Ureter (tissue), 1 donor: ENCODE data around the gene TMEM242. TPM values are rescaled to one million over a fixed set of nuclear protein-coding genes. Genes with fewer than 3 reads are reported as not detected.
"Not testable (repeated sequence)": the region's sequence is repeated elsewhere in the genome, so short reads cannot be mapped to it uniquely, and the experiment has no call there.

Experiments
- DNase-seq: peaks from one replicate; pipeline ENCODE4 v3.0.0-alpha.2; 2020; ENCODE audit warnings: low spot score
- total RNA-seq: library from RNA; stranded (reverse); gene quantifications from one replicate; pipeline ENCODE4 v1.2.4, GENCODE V29; 2023
- donor health status: DM: yes; HTN: yes; CAD: no.

Gene TMEM242
- total RNA-seq, 1 donor from 2014 or later = 12.9 TPM

DNA sequence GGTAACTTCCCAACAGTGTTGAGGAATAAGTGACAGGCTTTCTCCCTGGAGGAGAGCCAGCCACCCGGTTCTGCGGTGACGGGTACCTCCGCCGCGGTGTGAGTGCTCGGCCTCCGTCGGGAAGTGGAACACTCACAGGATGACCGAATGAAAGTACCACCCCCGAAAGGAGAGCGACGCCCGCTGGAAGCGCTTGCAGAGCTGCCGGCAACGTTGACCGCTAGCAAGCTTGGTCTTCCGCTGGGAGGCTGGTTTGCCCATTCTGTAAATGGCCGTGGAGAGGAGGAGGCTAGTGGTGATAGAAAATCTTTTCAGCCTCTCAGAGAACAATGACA is 614 bp upstream of the TMEM242 start:
- peak; percentile 85 for DNase-seq

GRCh38 chr6:157322792-157323254 is 496 bp downstream of the TMEM242 start:
- no peak for DNase-seq

DNA sequence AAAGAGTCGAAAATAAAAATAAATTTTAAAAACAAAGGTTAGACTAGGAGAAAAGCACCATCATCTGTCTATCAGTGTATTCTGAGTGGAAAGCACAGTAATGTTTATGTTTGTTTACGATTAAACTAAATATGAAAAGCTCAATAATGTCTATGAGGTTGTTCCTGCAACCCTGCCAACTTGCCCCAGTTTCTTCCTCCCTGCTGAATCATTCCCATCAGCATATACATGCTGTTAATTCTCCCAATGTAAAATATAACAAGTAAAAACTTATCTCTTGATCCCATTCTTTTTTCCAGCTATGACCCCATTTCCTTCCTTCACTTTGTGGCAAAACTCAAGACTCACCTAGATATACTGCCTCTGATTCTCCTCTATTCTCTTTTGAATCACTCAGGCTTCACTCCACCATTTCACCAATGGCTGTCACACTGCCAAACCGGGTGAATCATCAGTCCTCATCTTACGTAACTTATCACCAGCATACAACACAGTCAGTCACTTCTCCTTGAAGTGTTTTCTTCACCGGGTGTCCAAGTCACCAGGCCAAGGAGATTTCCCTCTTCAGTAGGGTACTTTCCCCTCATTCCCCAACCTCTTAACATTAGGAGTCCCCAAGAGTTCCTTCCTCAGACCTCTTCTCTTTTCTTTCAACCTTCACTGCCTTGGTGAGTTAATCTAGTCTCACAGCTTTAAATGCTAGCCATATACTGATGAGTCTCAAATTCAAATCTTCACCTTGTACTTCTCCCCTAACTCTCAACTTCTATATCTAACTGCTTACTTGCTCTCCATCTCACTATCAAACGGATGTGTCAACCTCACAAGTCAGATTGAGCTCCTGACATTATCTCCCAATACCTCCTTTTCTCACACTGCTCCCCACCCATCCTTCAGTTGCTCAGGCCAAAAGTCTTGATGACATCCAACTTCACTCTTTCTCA is 6.2 kb downstream of the TMEM242 start:
- peak; percentile 83 for DNase-seq

- no peak for DNase-seq
Measured at GRCh38 chr6:157314705-157315321, 8.5 kb downstream of the TMEM242 start.

DNA sequence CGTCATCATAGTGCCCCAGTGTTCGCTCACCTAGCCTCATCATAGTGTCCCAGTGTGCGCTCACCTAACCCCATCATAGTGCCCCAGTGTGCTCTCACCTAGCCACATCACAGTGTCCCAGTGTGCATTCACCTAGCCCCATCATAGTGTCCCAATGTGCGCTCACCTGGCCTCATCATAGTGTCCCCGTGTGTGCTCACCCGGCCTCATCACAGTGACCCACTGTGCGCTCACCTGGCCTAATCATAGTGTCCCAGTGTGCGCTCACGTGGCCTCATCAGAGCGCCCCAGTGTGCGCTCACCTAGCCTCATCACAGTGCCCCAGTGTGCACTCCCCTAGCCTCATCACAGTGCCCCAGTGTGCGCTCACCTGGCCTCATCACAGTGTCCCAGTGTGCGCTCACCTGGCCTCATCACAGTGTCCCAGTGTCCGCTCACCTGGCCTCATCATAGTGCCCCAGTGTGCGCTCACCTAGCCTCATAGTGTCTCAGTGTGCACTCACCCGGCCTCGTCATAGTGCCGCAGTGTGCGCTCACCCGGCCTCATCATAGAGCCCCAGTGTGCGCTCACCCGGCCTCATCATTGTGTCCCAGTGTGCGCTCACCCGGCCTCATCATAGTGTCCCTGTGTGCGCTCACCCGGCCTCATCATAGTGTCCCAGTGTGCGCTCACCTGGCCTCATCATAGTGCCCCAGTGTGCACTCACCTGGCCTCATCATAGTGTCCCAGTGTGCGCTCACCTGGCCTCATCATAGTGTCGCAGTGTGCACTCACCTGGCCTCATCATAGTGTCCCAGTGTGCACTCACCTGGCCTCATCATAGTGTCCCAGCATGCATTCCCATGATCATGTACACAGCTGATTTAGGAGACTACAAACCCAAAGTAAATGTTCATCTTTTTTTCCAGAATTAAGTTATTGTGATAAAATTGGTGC is 9.5 kb downstream of the TMEM242 start:
- DNase-seq = no peak

- no peak for DNase-seq
Measured at GRCh38 chr6:157312757-157313156, 10.6 kb downstream of the TMEM242 start.

DNA sequence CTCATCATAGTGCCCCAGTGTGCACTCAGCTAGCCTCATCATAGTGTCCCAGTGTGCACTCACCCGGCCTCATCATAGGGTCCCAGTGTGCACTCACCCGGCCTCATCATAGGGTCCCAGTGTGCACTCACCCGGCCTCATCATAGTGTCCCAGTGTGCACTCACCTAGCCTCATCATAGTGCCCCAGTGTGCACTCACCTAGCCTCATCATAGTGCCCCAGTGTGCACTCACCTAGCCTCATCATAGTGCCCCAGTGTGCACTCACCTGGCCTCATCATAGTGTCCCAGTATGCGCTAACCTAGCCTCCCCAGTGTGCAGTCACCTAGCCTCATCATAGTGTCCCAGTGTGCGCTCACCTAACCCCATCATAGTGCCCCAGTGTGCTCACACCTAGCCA is 12.6 kb downstream of the TMEM242 start:
- not testable (repeated sequence) for DNase-seq

- no peak for DNase-seq
Measured at GRCh38 chr6:157307661-157308060, 15.7 kb downstream of the TMEM242 start.

DNA sequence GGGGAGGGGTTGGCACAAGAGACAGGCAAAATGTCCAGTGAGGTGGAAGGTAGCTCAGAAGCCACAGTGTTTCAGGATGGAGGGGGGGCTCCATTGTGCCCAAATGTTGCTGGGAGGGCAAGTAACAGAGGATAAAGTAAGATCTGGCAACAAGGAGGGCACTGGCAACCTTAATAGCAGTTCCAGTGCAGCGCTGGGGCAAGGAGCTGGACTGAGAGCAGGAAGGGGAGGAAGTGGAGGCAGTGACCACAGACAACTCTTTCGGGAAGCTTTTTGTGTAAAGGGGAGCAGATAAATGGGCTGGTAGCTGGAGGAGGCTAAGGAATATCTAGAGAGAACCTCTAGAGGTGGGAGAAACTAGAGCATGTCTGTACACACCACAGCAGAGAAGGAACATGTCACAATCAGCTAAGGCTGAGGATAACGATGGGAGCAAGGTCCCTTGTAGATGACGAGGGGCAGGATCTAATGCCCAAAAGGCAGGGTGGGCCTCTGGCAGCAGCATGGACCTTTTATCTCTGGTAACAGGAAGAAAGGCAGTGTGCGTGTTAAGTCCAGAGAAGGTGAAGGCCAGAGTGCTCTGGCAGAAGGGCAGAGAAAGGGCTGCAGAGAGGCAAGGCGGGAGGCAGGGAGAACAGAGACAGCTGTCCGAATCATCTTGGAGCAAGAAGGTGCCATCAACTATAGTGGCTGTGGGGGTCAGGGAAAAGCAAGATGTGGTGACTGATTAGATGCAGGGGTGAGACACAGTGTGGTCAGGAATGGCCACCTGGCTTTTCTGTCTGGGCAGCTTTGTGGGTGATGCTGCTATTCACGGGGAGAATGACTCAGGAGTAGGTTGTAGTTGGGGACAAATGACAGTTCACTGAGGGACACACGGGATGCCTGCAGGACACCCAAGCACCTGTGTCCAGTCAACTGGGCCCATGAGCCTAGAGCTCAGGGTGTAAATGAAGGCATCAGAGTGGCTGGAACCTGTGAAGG is 17.4 kb downstream of the TMEM242 start:
- no peak for DNase-seq

GRCh38 chr6:157304899-157305663 is 18.2 kb downstream of the TMEM242 start:
- DNase-seq = no peak

DNA sequence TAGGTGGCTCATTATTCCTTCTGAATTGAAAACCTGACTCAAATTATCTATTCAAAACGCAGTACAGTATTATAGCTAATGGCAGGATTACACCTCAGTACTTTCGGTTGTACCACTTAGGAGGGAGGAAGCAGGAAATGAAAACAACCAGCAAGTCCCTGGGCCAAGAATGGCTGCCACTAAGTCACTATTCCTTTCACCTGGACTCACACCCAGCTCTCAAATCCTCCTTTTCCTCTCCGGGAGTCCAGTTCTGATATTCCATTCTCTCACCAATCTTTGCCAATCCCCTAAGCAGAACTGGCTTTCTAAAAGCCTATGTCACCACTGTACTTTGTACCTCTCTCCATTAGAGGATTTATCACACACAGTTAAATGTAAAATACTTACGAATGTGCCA is 20.6 kb downstream of the TMEM242 start:
- no peak for DNase-seq

- DNase-seq = no peak
Measured at GRCh38 chr6:157300436-157300835, 22.9 kb downstream of the TMEM242 start.

DNA sequence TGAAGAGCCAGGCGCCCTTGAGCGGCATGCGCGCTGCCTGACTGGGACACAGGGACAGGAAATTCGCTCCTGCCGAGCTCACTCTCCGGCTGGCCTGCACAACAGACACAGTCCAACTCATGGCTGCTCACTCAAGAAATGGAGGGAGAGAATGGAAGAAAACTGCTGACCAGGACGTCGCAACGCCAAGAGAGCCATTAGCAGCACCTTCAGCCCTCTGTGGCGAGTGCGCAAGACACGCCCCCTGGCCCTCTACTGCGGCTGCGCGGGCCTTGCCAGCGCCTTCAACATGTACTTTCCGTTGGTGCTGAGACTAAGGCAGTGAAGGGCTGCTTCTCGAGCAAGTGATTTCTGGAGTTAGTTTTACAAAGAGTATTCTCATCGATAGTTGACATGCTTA is 23.3 kb downstream of the TMEM242 start:
- DNase-seq = no peak

DNA sequence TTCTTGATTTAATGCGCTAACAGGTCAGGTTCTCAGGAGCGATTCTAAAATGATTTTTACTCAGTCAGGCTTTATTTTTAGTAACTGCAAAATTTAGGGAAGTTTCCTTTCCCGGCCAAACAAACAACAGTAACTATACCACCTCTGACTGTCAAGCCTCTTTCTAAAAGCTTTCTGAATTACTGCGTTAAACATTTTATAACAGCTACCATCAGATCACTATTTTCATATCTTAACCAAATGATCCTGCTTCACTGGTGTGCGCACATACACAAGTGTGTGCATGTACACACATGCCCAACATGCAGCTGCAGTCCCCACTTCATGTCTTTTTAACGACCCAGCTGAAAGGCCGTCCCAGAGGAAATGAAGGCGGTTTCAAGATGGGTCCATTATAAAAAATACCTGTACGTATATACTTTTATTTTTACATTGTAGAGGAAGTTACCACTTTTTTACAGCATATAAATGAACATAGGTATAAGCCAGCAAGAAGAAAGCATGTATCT is 25.0 kb downstream of the TMEM242 start:
- DNase-seq = no peak

GRCh38 chr6:157294654-157295053 is 28.7 kb downstream of the TMEM242 start:
- no peak for DNase-seq

DNA sequence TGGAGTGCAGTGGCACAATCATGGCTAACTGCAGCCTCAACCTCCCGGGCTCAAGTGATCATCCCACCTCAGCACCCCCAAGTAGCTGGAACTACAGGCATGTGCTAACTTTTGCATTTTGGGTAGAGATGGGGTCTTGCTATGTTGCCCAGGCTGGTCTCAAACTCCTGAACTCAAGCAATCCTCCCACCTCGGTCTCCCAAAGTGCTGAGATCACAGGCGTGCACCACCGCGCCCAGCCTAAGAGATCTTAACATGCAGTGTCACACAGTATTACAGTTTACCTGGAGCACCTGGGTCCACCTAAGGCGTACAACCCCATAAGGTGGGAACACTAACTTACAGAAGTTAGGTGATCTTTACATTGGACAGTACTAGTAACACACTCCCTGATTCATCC is 29.5 kb downstream of the TMEM242 start:
- DNase-seq = no peak

- DNase-seq = no peak
Measured at GRCh38 chr6:157292202-157292601, 31.1 kb downstream of the TMEM242 start.

DNA sequence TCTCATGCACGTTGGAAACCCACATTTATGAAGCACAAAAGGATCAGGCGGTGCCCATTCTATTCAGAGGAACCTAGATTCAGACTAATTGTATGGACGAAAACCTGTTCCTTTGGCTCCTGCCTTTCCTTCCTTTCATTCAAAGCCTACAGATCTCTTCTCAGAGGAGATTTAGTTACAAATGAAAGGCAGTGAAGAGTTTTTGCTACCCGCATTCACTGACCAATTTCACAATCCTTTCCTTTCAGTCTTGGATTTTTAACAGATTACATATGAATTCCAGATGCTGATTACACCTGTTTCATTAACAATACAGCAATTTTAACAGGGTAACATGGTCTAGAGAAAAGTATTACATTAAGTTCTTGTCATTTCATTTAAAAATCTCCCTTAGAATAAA is 32.0 kb downstream of the TMEM242 start:
- DNase-seq = no peak

- no peak for DNase-seq
Measured at GRCh38 chr6:157290797-157291196, 32.5 kb downstream of the TMEM242 start.

DNA sequence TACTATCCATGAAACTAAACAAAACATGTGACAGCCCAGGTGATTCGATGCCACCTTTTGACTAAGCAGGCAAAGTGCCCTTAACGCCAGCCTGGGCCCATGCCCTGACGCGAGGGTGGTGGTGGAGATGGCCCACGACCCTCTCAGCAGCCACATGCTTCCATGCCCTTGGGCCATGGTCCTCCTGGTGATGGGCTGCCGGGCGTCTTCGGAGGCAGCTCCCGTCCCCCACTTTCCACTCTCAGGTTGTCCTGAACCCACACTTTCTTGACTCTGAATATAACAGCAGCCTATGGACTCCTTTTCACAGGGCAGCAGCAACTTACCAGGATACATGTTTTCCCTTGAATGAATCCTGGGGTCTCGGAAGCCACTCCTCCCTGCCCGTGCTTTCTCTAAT is 33.6 kb downstream of the TMEM242 start:
- DNase-seq = no peak
